Heart left ventricle (tissue), 16 donors: ENCODE data around the gene DHX8. TPM values are rescaled to one million over a fixed set of nuclear protein-coding genes. Genes with fewer than 3 reads are reported as not detected.

Experiments
- ATAC-seq, 4 donors: fragments of 200-7000 bp; cut with Tn5 transposase; one replicate each; pipeline ENCODE4 v1.9.1; 2020 to 2022; ENCODE audit warnings: moderate library complexity in 4 of 4, mild to moderate bottlenecking in 3 of 4, moderate number of reproducible peaks in 1 of 4
- DNase-seq, 5 donors: peaks; one replicate each; pipeline ENCODE4 v3.0.0-alpha.2; 2020
- H3K27ac ChIP-seq, 12 donors: fragments of 200-600 bp; sonication (generic) in 4 of 12; one replicate each; pipeline versions ENCODE4 v1.5.0 to v1.8.0; 2016 to 2022; ENCODE audit warnings: mild to moderate bottlenecking in 2 of 12
- H3K27me3 ChIP-seq, 9 donors: fragments of 200-600 bp; sonication (generic) in 2 of 9; one replicate each; pipeline versions ENCODE4 v1.5.1 to v1.8.0; 2016 to 2022; ENCODE audit warnings: mild to moderate bottlenecking in 3 of 9
- H3K36me3 ChIP-seq, 9 donors: fragments of 200-600 bp; sonication (generic) in 2 of 9; one replicate each; pipeline versions ENCODE4 v1.5.0 to v1.8.0; 2018 to 2022; ENCODE audit warnings: mild to moderate bottlenecking in 2 of 9
- H3K4me1 ChIP-seq, 12 donors: fragments of 200-600 bp; sonication (generic) in 4 of 12; one replicate each; pipeline versions ENCODE4 v1.5.0 to v1.8.0; 2016 to 2022; ENCODE audit warnings: mild to moderate bottlenecking in 3 of 12
- H3K4me3 ChIP-seq, 12 donors: fragments of 200-600 bp; sonication (generic) in 4 of 12; one replicate each; pipeline versions ENCODE4 v1.5.0 to v1.8.0; 2017 to 2022; ENCODE audit warnings: mild to moderate bottlenecking in 9 of 12, moderate library complexity in 4 of 12
- H3K9me3 ChIP-seq, 12 donors: fragments of 200-600 bp; sonication (generic) in 4 of 12; one replicate each; pipeline versions ENCODE4 v1.5.0 to v1.8.0; 2016 to 2022; ENCODE audit warnings: mild to moderate bottlenecking in 1 of 12
- CTCF ChIP-seq, 12 donors: fragments of 200-600 bp; sonication (generic) in 4 of 12; IDR thresholded peaks; one replicate each; pipeline versions ENCODE4 v1.5.0 to v1.8.0; 2018 to 2022; ENCODE audit warnings: antibody characterized with exemption in 12 of 12, mild to moderate bottlenecking in 5 of 12
- POLR2A ChIP-seq, 2 donors: fragments of 450-650 bp; IDR thresholded peaks; one replicate each; pipeline ENCODE4 v1.6.1; 2017; ENCODE audit warnings: antibody characterized with exemption in 2 of 2, mild to moderate bottlenecking in 2 of 2, moderate library complexity in 2 of 2
- WGBS, 4 donors: extraction: QIAGEN DNeasy Blood & Tissue Kit in 2 of 4; methylation state at CpG; one replicate each; pipeline versions ENCODE4 v1.1.5 to v1.1.7; 2013 to 2018; 5-methylcytosine and 5-hydroxymethylcytosine counted together
- intact Hi-C, 10 donors: fragments of 100-400 bp; cut with DNase I; formaldehyde crosslinking; loops; one replicate each; pipeline versions ENCODE4 v1.11.1 to v1.14.2; 2022
- polyA plus RNA-seq, 2 donors: library from polyadenylated mRNA; stranded (reverse); fragments of 200-250 nt; gene quantifications; one replicate each; pipeline ENCODE4 v1.2.3, GENCODE V29; 2013
- total RNA-seq, 9 donors: library from RNA; depleted of rRNA in 2 of 9; stranded (reverse); fragments of >200 nt in 2 of 9; fragmentation: NEBNext Ultra II Directional in 3 of 9; extraction: Animal tissue kit (Norgen Biotek cat#: 25700) in 3 of 9; gene quantifications; one replicate each; pipeline versions ENCODE4 v1.1.0 to v1.2.4, GENCODE V29; 2016 to 2023
- donor health status: ischemic (EF 13 %, LVEDD 7.1; RV severe dilation, severe dysfunction).
- donor health status: healthy with polysubstance abuse.
- donor health status: DM: no; HTN: yes; CAD: no.
- donor health status: DM: no; HTN: no; CAD: no.
- donor health status: ischemic (EF 25% LVEDD 6.9; RV normal size, moderate dysfunction).
- donor health status: ischemic (EF 25% LVEDD 5.7; RV mildly dilated, moderate dysfunction).
- donor health status: healthy.
- donor health status: DM: yes; HTN: yes; CAD: no.
- donor health status: ischemic (EF 35%, LVEDD 5.7; RV mildly dilated, moderate dysfunction).
- donor health status: nonischemic (EF 11% LVEDD 7.7; RV severe dilation, severe dysfunction).
- donor health status: DM: yes; HTN: yes; CAD: no.
- donor health status: PGD.
- donor health status: ischemic (EF 29% LVEDD 5.4; RV normal size, mild dysfunction).
- donor health status: nonischemic (EF 23%, LVEDD 6.1; RV moderate dilation, normal function).

DHX8 gene
- total and polyA plus RNA-seq, 11 donors: 13.4 to 41.0 (median 28.1) TPM

GRCh38 chr17:43536236-43536992, 52.6 kb downstream of the DHX8 start:
- WGBS, 4 donors: 63 to 77% (median 75%) methylated on average over 6 of the region's 6 CpGs
- Histone ChIP-seq H3K4me1 (peaks cover 0 to 13% (median 7%) of the 10 kb centered on the region in 12 donors), H3K36me3 (no peaks in the 10 kb centered on the region), H3K4me3 (no peak overlapping the region), H3K27ac (no peak overlapping the region), H3K9me3 (no peaks in the 10 kb centered on the region), H3K27me3 (no peaks in the 10 kb centered on the region)
- intact Hi-C loops: no loop called here
- DNase-seq: no peak
- TF ChIP-seq POLR2A (IDR thresholded peaks at IDR 0.05) (no peak), CTCF (IDR thresholded peaks at IDR 0.05) (no peak)
- peak in 1 of 4 donors; percentile 44 for ATAC-seq

GRCh38 chr17:43540821-43541674, 57.3 kb downstream of the DHX8 start:
- ATAC-seq: peak in 2 of 4 donors; percentile 29 to 51
- WGBS, 4 donors: 46 to 62% (median 51%) methylated on average over 9 to 11 of the region's 11 CpGs

GRCh38 chr17:43542859-43543258, 59.1 kb downstream of the DHX8 start:
- peaks cover 4 to 27% (median 14%) of the 10 kb centered on the region in 12 donors for H3K4me1 ChIP-seq
- no peaks in the 10 kb centered on the region for H3K36me3 ChIP-seq
- H3K27ac ChIP-seq: no peak overlapping the region
- TF ChIP-seq POLR2A (IDR thresholded peaks at IDR 0.05): no peak
- no peak for TF ChIP-seq CTCF (IDR thresholded peaks at IDR 0.05)
- no peak for ATAC-seq
- intact Hi-C loops: no loop called here
- no peaks in the 10 kb centered on the region for H3K9me3 ChIP-seq
- peaks cover 0 to 30% (median 0%) of the 10 kb centered on the region in 9 donors for H3K27me3 ChIP-seq
- H3K4me3 ChIP-seq: no peak overlapping the region
- DNase-seq: no peak
- WGBS, 4 donors: 80 to 94% (median 88%) methylated on average over 6 to 8 of the region's 8 CpGs

More at GRCh38 chr17:43540821-43541674, 57.3 kb downstream of the DHX8 start:
- intact Hi-C loops: no loop called here
- Histone ChIP-seq H3K27me3 (peaks cover 0 to 22% (median 0%) of the 10 kb centered on the region in 9 donors), H3K4me1 (peaks cover 0 to 20% (median 8%) of the 10 kb centered on the region in 12 donors), H3K36me3 (no peaks in the 10 kb centered on the region), H3K9me3 (no peaks in the 10 kb centered on the region), H3K27ac (no peak overlapping the region), H3K4me3 (no peak overlapping the region)
- no peak for TF ChIP-seq CTCF (IDR thresholded peaks at IDR 0.05)
- TF ChIP-seq POLR2A (IDR thresholded peaks at IDR 0.05): no peak
- peak in 2 of 5 donors; percentile 21 to 55 for DNase-seq

- Histone ChIP-seq H3K36me3 (no peaks in the 10 kb centered on the region), H3K27ac (no peak overlapping the region), H3K4me1 (peaks cover 4 to 27% (median 14%) of the 10 kb centered on the region in 12 donors), H3K27me3 (peaks cover 0 to 32% (median 0%) of the 10 kb centered on the region in 9 donors), H3K4me3 (no peak overlapping the region), H3K9me3 (no peaks in the 10 kb centered on the region)
- intact Hi-C loops: no loop called here
- ATAC-seq: no peak
- WGBS, 4 donors: 44 to 65% (median 59%) methylated on average over 3 to 4 of the region's 4 CpGs
- no peak for DNase-seq
- TF ChIP-seq CTCF (IDR thresholded peaks at IDR 0.05) (no peak), POLR2A (IDR thresholded peaks at IDR 0.05) (no peak)
Measured at GRCh38 chr17:43543300-43543699, 59.5 kb downstream of the DHX8 start.
